ENCODE measurements around the gene SV2A.
"Not testable (repeated sequence)": the region's sequence is repeated elsewhere in the genome, so short reads cannot be mapped to it uniquely, and the experiment has no call there.

The SV2A gene

DNA sequence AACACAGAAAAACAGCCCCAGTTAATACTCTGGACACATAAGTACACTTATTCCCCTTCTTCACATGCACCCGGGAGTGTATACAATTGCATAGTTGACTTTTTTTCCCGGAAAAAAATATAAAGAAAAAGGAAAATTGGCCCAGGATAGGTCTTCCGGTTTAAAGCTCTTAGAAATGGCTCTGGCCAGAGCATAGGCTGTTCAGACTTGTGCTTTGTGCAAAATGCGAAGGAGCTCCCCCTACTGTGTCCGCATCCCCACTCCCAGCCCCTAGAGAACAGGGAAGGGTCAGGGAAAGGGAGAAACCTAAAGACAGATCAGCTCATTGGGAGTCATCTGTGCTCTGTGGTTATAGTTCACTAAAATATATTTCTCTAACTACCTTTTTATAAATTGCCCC lies 24.6 kb upstream of the SV2A start:
- H3K4me3 ChIP-seq (ENCODE audit: low read length), result no peak overlapping the region
- no peaks in the 10 kb centered on the region for H3K9me3 ChIP-seq (ENCODE audit: control insufficient read depth, low read length)
- peaks cover 33% of the 10 kb centered on the region for H3K36me3 ChIP-seq (ENCODE audit: control insufficient read depth, insufficient read depth, low read length, severe bottlenecking)
- peaks cover 38% of the 10 kb centered on the region for H3K4me1 ChIP-seq (ENCODE audit: control insufficient read depth, insufficient read depth, low read length)
- peak overlapping the region; percentile 18 for H3K9ac ChIP-seq (ENCODE audit: low read length)
- no peak for DNase-seq (ENCODE audit: low read depth)
- no peaks in the 10 kb centered on the region for H3K27me3 ChIP-seq (replicated peaks; ENCODE audit: control insufficient read depth, insufficient read depth, low read length)

GRCh38 chr1:149940427-149940826 lies 22.8 kb upstream of the SV2A start:
- Histone ChIP-seq H3K4me1 (ENCODE audit: control insufficient read depth, insufficient read depth, low read length) (peaks cover 54% of the 10 kb centered on the region), H3K4me3 (ENCODE audit: low read length) (no peak overlapping the region), H3K27me3 (replicated peaks; ENCODE audit: control insufficient read depth, insufficient read depth, low read length) (no peaks in the 10 kb centered on the region), H3K9me3 (ENCODE audit: control insufficient read depth, low read length) (no peaks in the 10 kb centered on the region), H3K9ac (ENCODE audit: low read length) (peak overlapping the region; percentile 20), H3K36me3 (ENCODE audit: control insufficient read depth, insufficient read depth, low read length, severe bottlenecking) (peaks cover 21% of the 10 kb centered on the region)
- DNase-seq (ENCODE audit: low read depth), result no peak

DNA sequence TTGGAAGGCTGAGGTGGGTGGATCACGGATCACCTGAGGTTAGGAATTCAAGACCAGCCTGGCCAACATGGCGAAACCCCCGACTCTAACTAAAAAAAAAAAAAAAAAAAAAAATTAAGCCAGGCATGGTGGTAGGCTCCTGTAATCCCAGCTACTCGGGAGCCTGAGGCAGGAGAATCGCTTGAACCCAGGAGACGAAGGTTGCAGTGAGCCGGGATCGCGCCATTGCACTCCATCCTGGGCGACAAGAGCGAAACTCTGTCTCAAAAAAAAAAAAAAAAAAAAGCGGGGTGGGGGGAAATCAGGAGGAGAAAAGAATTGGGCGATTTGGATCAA lies 21.0 kb upstream of the SV2A start:
- Histone ChIP-seq H3K4me3 (ENCODE audit: low read length) (peak overlapping the region; percentile 66), H3K9ac (ENCODE audit: low read length) (peak overlapping the region; percentile 72), H3K4me1 (ENCODE audit: control insufficient read depth, insufficient read depth, low read length) (peaks cover 54% of the 10 kb centered on the region)
- not testable (repeated sequence) for H3K27me3 ChIP-seq (replicated peaks; ENCODE audit: control insufficient read depth, insufficient read depth, low read length); H3K9me3 ChIP-seq (ENCODE audit: control insufficient read depth, low read length); DNase-seq (ENCODE audit: low read depth); H3K36me3 ChIP-seq (ENCODE audit: control insufficient read depth, insufficient read depth, low read length, severe bottlenecking)

DNA sequence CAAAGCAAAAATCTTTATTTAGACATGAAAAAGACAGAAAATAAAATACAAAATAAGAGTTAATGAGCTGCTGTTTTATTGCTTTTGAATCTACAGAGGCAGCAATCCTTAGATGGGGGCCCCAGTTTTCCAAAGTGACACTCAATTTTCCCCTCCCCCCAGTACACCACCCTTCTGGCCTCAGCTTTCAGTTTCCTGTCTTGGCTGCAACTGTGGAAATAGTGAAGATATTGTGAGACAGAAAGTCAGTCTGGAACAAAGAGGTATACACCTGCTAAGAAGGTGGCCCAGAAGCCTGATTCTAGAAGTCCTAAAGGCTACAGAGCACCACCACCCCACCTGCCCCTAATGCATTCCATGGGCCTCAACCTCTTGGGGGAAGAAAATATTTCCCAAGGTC lies 20.1 kb upstream of the SV2A start:
- Histone ChIP-seq H3K9me3 (ENCODE audit: control insufficient read depth, low read length) (no peaks in the 10 kb centered on the region), H3K4me3 (ENCODE audit: low read length) (no peak overlapping the region), H3K36me3 (ENCODE audit: control insufficient read depth, insufficient read depth, low read length, severe bottlenecking) (no peaks in the 10 kb centered on the region), H3K4me1 (ENCODE audit: control insufficient read depth, insufficient read depth, low read length) (peaks cover 54% of the 10 kb centered on the region), H3K27me3 (replicated peaks; ENCODE audit: control insufficient read depth, insufficient read depth, low read length) (no peaks in the 10 kb centered on the region), H3K9ac (ENCODE audit: low read length) (peak overlapping the region; percentile 10)
- DNase-seq (ENCODE audit: low read depth), result peak; percentile 24

- Histone ChIP-seq H3K27me3 (replicated peaks; ENCODE audit: control insufficient read depth, insufficient read depth, low read length) (no peaks in the 10 kb centered on the region), H3K9me3 (ENCODE audit: control insufficient read depth, low read length) (no peaks in the 10 kb centered on the region), H3K36me3 (ENCODE audit: control insufficient read depth, insufficient read depth, low read length, severe bottlenecking) (no peaks in the 10 kb centered on the region), H3K9ac (ENCODE audit: low read length) (peak overlapping the region; percentile 86), H3K4me3 (ENCODE audit: low read length) (peak overlapping the region; percentile 89), H3K4me1 (ENCODE audit: control insufficient read depth, insufficient read depth, low read length) (peaks cover 48% of the 10 kb centered on the region)
- peak; percentile 50 for DNase-seq (ENCODE audit: low read depth)
Measured at GRCh38 chr1:149936992-149937705, 19.5 kb upstream of the SV2A start.

GRCh38 chr1:149936170-149936991 lies 18.7 kb upstream of the SV2A start, which contains the start of gene MTMR11:
TSS of gene MTMR11 (minus strand) at chr1:149936879. CDS start at chr1:149936647, 232 bp downstream.
- peak within 1 kb of the TSS; percentile 86 for H3K9ac ChIP-seq (ENCODE audit: low read length)
- no peaks in the 10 kb centered on the region for H3K36me3 ChIP-seq (ENCODE audit: control insufficient read depth, insufficient read depth, low read length, severe bottlenecking)
- H3K27me3 ChIP-seq (replicated peaks; ENCODE audit: control insufficient read depth, insufficient read depth, low read length), result no peaks in the 10 kb centered on the region
- peak within 1 kb of the TSS; percentile 89 for H3K4me3 ChIP-seq (ENCODE audit: low read length)
- peak; percentile 60 for DNase-seq (ENCODE audit: low read depth)
- H3K4me1 ChIP-seq (ENCODE audit: control insufficient read depth, insufficient read depth, low read length), result peaks cover 45% of the 10 kb centered on the region
- H3K9me3 ChIP-seq (ENCODE audit: control insufficient read depth, low read length), result no peaks in the 10 kb centered on the region

- H3K27me3 ChIP-seq (replicated peaks; ENCODE audit: control insufficient read depth, insufficient read depth, low read length), result no peaks in the 10 kb centered on the region
- H3K36me3 ChIP-seq (ENCODE audit: control insufficient read depth, insufficient read depth, low read length, severe bottlenecking), result no peaks in the 10 kb centered on the region
- peaks cover 36% of the 10 kb centered on the region for H3K4me1 ChIP-seq (ENCODE audit: control insufficient read depth, insufficient read depth, low read length)
- no peak for DNase-seq (ENCODE audit: low read depth)
- no peak overlapping the region for H3K4me3 ChIP-seq (ENCODE audit: low read length)
- H3K9me3 ChIP-seq (ENCODE audit: control insufficient read depth, low read length), result no peaks in the 10 kb centered on the region
- no peak overlapping the region for H3K9ac ChIP-seq (ENCODE audit: low read length)
Measured at GRCh38 chr1:149934356-149934755, 16.7 kb upstream of the SV2A start.

DNA sequence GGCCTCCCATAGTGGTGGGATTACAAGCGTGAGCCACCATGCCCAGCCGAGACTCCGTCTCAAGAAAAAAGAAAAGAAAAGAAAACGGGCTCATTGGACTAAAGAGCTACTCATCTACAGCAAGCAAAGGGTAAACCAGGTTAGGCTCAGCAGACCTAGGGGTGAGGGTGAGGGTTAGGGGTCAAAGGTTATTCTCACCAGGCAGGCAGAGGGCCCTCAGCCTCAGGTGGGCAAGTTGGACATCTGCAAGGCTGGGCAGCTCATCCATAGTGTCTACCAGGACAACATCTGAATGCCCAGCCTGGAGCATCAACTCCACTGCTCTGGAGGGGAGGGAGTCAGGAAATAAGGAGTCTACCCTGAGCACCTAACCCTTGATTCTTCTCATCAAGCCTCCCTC lies 15.6 kb upstream of the SV2A start:
- DNase-seq (ENCODE audit: low read depth), result no peak
- no peak overlapping the region for H3K9ac ChIP-seq (ENCODE audit: low read length)
- H3K9me3 ChIP-seq (ENCODE audit: control insufficient read depth, low read length), result no peaks in the 10 kb centered on the region
- no peaks in the 10 kb centered on the region for H3K27me3 ChIP-seq (replicated peaks; ENCODE audit: control insufficient read depth, insufficient read depth, low read length)
- no peak overlapping the region for H3K4me3 ChIP-seq (ENCODE audit: low read length)
- H3K36me3 ChIP-seq (ENCODE audit: control insufficient read depth, insufficient read depth, low read length, severe bottlenecking), result no peaks in the 10 kb centered on the region
- peaks cover 32% of the 10 kb centered on the region for H3K4me1 ChIP-seq (ENCODE audit: control insufficient read depth, insufficient read depth, low read length)

- Histone ChIP-seq H3K9me3 (ENCODE audit: control insufficient read depth, low read length) (no peaks in the 10 kb centered on the region), H3K4me1 (ENCODE audit: control insufficient read depth, insufficient read depth, low read length) (peaks cover 26% of the 10 kb centered on the region), H3K36me3 (ENCODE audit: control insufficient read depth, insufficient read depth, low read length, severe bottlenecking) (no peaks in the 10 kb centered on the region), H3K27me3 (replicated peaks; ENCODE audit: control insufficient read depth, insufficient read depth, low read length) (no peaks in the 10 kb centered on the region), H3K4me3 (ENCODE audit: low read length) (no peak overlapping the region), H3K9ac (ENCODE audit: low read length) (no peak overlapping the region)
- no peak for DNase-seq (ENCODE audit: low read depth)
Measured at GRCh38 chr1:149932474-149932873, 14.8 kb upstream of the SV2A start.

- Histone ChIP-seq H3K4me3 (ENCODE audit: low read length) (no peak overlapping the region), H3K4me1 (ENCODE audit: control insufficient read depth, insufficient read depth, low read length) (peaks cover 20% of the 10 kb centered on the region), H3K36me3 (ENCODE audit: control insufficient read depth, insufficient read depth, low read length, severe bottlenecking) (peaks cover 5% of the 10 kb centered on the region), H3K9ac (ENCODE audit: low read length) (no peak overlapping the region), H3K27me3 (replicated peaks; ENCODE audit: control insufficient read depth, insufficient read depth, low read length) (no peaks in the 10 kb centered on the region), H3K9me3 (ENCODE audit: control insufficient read depth, low read length) (no peaks in the 10 kb centered on the region)
- no peak for DNase-seq (ENCODE audit: low read depth)
Measured at GRCh38 chr1:149931212-149931790, 13.7 kb upstream of the SV2A start.

- Histone ChIP-seq H3K9ac (ENCODE audit: low read length) (no peak overlapping the region), H3K4me3 (ENCODE audit: low read length) (no peak overlapping the region)
Measured at GRCh38 chr1:149929856-149930255, 12.2 kb upstream of the SV2A start.

More at GRCh38 chr1:149929856-149930255, 12.2 kb upstream of the SV2A start:
- Histone ChIP-seq H3K4me1 (ENCODE audit: control insufficient read depth, insufficient read depth, low read length) (peaks cover 27% of the 10 kb centered on the region), H3K36me3 (ENCODE audit: control insufficient read depth, insufficient read depth, low read length, severe bottlenecking) (peaks cover 19% of the 10 kb centered on the region), H3K9me3 (ENCODE audit: control insufficient read depth, low read length) (no peaks in the 10 kb centered on the region), H3K27me3 (replicated peaks; ENCODE audit: control insufficient read depth, insufficient read depth, low read length) (no peaks in the 10 kb centered on the region)
- no peak for DNase-seq (ENCODE audit: low read depth)

Data from adipocyte (in vitro differentiated cells).